Testis (tissue), 3 donors: ENCODE measurements around the gene CPM. TPM values are rescaled to one million over a fixed set of nuclear protein-coding genes. Genes with fewer than 3 reads are reported as not detected.

Experiments used
- DNase-seq: peaks from one replicate; pipeline ENCODE4 v3.0.0-alpha.2; 2019
- H3K27ac ChIP-seq, 2 donors: fragments of 200-600 bp; sonication (generic); one replicate each; pipeline ENCODE4 v1.5.1; 2019
- H3K27me3 ChIP-seq: fragments of 200-600 bp; sonication (generic); one replicate; pipeline ENCODE4 v1.5.1; 2019
- H3K36me3 ChIP-seq: fragments of 200-600 bp; sonication (generic); one replicate; pipeline ENCODE4 v1.5.1; 2017; ENCODE audit warnings: low read depth; ENCODE audit errors: missing control alignments
- H3K4me1 ChIP-seq: fragments of 200-600 bp; sonication (generic); one replicate; pipeline ENCODE4 v1.5.1; 2019
- H3K4me3 ChIP-seq, 2 donors: fragments of 200-600 bp; sonication (generic); one replicate each; pipeline ENCODE4 v1.5.1; 2017 to 2019
- H3K9me3 ChIP-seq: fragments of 200-600 bp; sonication (generic); one replicate; pipeline ENCODE4 v1.5.1; 2017
- CTCF ChIP-seq, 3 experiments: fragments of 450-650 bp in 2 of 3; fragments of 200-600 bp in 1 of 3; sonication (generic) in 1 of 3; IDR thresholded peaks; one replicate each; pipeline ENCODE4 v1.5.1; 2016 to 2019; ENCODE audit warnings: antibody characterized with exemption in 3 of 3, mild to moderate bottlenecking in 2 of 3, moderate library complexity in 1 of 3
- POLR2A ChIP-seq: fragments of 450-650 bp; IDR thresholded peaks from one replicate; pipeline ENCODE4 v1.6.1; 2017; ENCODE audit warnings: antibody characterized with exemption, mild to moderate bottlenecking, moderate library complexity
- WGBS, 2 donors: methylation state at CpG; one replicate each; pipeline ENCODE4 v1.1.5; 2018; 5-methylcytosine and 5-hydroxymethylcytosine counted together
- intact Hi-C: fragments of 100-400 bp; cut with DNase I; formaldehyde crosslinking; loops from one replicate; pipeline ENCODE4 v1.15.1; 2023; ENCODE audit warnings: low total_unique reads
- polyA plus RNA-seq: library from polyadenylated mRNA; stranded (reverse); fragments of 350-450 nt; fragmentation: Illumina TruSeq; extraction: RNeasy Lipid Tissue Mini Kit (QIAGEN cat#74804); gene quantifications from one replicate; pipeline ENCODE4 v1.2.3, GENCODE V29; 2014; ENCODE audit warnings: low read depth, low replicate concordance; ENCODE audit not compliant: insufficient read depth
- total RNA-seq, 2 donors: library from RNA; depleted of rRNA; stranded (reverse); fragments of >200 nt; gene quantifications; one replicate each; pipeline ENCODE4 v1.2.3, GENCODE V29; 2016

CPM gene
- total and polyA plus RNA-seq, 3 donors from 2014 or later: 9.3 to 38.0 (median 22.5) TPM

GRCh38 chr12:68893201-68893600 is 39.8 kb downstream of the CPM start:
- no peak for DNase-seq
- no peaks in the 10 kb centered on the region for H3K27me3 ChIP-seq
- TF ChIP-seq POLR2A (no peak), CTCF (IDR thresholded peaks at IDR 0.05) (no peak)
- no peaks in the 10 kb centered on the region for H3K9me3 ChIP-seq
- H3K27ac ChIP-seq: no peak overlapping the region
- intact Hi-C loops: no loop called here
- H3K4me1 ChIP-seq: peaks cover 5% of the 10 kb centered on the region
- no peaks in the 10 kb centered on the region for H3K36me3 ChIP-seq
- 93 to 97% methylated on average over 2 of the region's 2 CpGs for WGBS, 2 donors
- H3K4me3 ChIP-seq: no peak overlapping the region

DNA sequence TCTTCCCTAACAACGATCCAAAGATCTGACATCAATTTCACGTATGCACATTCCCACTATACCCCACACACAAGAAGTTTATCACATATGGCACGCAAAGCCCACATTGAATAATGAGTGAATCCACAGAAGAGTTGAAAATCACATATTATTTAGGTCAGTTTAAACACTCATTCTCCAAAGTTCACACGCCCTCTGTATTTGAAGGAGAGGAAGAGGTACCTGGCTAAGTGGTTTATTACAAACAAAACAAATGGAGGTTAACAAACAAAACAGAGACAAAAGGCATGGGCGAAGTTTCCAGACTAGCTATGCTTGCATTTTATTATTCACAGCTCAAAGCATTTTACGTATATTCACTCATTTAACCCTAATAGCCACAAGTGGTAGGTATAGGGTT is 41.8 kb downstream of the CPM start:
- DNase-seq: no peak
- no peaks in the 10 kb centered on the region for H3K27me3 ChIP-seq
- no peaks in the 10 kb centered on the region for H3K9me3 ChIP-seq
- peak overlapping the region in 1 of 2 donors; percentile 79 for H3K27ac ChIP-seq
- intact Hi-C loops: no loop called here
- 66 to 78% methylated on average over 6 of the region's 6 CpGs for WGBS, 2 donors
- H3K4me3 ChIP-seq: no peak overlapping the region
- no peaks in the 10 kb centered on the region for H3K36me3 ChIP-seq
- peaks cover 5% of the 10 kb centered on the region for H3K4me1 ChIP-seq
- no peak for TF ChIP-seq POLR2A
- no peak for TF ChIP-seq CTCF (IDR thresholded peaks at IDR 0.05)

DNA sequence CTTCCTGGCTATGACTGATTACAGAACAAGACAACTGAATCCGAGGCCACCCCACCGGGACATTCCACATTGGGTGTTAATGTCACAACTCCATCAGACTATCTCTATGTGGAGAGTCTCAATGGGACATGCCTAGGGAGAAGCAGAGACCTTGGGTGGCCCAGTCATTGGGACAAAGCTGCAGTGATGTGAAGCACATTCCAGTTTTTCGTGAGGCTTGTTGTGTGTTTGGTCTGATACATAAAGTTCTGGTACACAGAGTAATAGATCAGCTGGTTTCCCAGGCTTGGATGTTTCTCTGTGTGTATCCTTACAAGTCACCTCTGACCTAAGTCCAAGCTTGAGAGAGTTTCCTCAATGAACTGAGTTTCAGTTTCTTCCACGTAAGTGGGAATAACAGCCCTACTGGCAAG is 42.3 kb downstream of the CPM start:
- Histone ChIP-seq H3K36me3 (no peaks in the 10 kb centered on the region), H3K4me3 (no peak overlapping the region), H3K9me3 (no peaks in the 10 kb centered on the region), H3K27ac (peak overlapping the region; percentile 78 to 79), H3K4me1 (peaks cover 5% of the 10 kb centered on the region), H3K27me3 (no peaks in the 10 kb centered on the region)
- DNase-seq: peak; percentile 63
- 48 to 78% methylated on average over 4 of the region's 4 CpGs for WGBS, 2 donors
- no peak for TF ChIP-seq POLR2A
- no peak for TF ChIP-seq CTCF (IDR thresholded peaks at IDR 0.05)
- intact Hi-C loops: no loop called here

DNA sequence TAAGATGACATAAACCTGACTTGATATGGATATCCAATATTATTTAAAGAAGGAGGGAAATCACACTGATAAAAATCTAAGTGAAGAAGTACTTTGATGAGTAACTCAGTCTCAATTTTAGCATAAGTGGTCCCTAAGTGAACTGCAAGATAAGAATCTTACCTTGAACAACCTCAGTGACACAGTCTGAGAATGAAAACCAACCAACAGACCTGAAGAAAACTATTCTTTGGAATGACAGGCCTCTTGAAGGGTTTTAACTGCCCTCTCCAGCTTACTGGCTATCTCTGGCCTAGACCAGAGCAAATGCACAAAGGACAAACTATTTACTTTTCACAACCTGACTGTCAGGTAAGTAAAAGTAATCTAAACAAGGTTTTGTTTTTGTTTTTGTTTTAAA is 44.7 kb downstream of the CPM start:
- TF ChIP-seq POLR2A: no peak
- no peak for TF ChIP-seq CTCF (IDR thresholded peaks at IDR 0.05)
- intact Hi-C loops: no loop called here

DNA sequence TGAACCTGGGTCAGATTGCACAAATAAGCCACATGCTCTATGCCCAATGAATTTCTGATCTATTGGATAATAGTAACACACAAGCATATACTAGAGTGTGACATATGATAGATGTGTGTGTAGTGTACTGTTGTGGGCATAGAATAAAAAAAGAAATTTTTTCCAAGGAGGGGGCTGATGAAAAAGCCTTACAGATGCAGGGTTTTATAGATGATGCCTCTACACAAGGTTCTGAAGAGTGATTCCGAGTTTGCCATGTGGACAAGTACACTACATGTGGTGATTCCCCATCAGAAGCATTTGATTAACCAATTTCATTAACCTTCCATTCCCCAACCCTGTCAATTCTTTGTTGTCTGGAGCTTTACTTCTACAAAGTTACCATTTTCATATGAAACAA is 45.3 kb downstream of the CPM start:
- Histone ChIP-seq H3K36me3 (no peaks in the 10 kb centered on the region), H3K9me3 (no peaks in the 10 kb centered on the region), H3K27ac (no peak overlapping the region), H3K4me1 (peaks cover 5% of the 10 kb centered on the region), H3K27me3 (no peaks in the 10 kb centered on the region), H3K4me3 (no peak overlapping the region)
- no peak for DNase-seq
- intact Hi-C loops: no loop called here
- 95 to 97% methylated on average over 1 of the region's 1 CpG for WGBS, 2 donors
- no peak for TF ChIP-seq POLR2A
- no peak for TF ChIP-seq CTCF (IDR thresholded peaks at IDR 0.05)

More for the DNA sequence above, 44.7 kb downstream of the CPM start:
- Histone ChIP-seq H3K27ac (no peak overlapping the region), H3K36me3 (no peaks in the 10 kb centered on the region), H3K27me3 (no peaks in the 10 kb centered on the region), H3K9me3 (no peaks in the 10 kb centered on the region), H3K4me1 (peaks cover 5% of the 10 kb centered on the region), H3K4me3 (no peak overlapping the region)
- DNase-seq: no peak
